PC-3 (cell line): ENCODE measurements around the gene PRDM2.

ENCODE experiments used
- CTCF ChIP-seq: fragments of 300-600 bp; sonication (generic); conservative IDR thresholded peaks from 2 replicates; pipeline ENCODE4 v1.5.1; 2017; ENCODE audit warnings: antibody characterized with exemption, low read depth, mild to moderate bottlenecking, low read length
- EZH2 ChIP-seq: fragments of 300-600 bp; sonication (generic); IDR thresholded peaks from one replicate; pipeline ENCODE4 v1.6.1; 2017; ENCODE audit warnings: antibody characterized with exemption, mild to moderate bottlenecking, low read length; ENCODE audit not compliant: unreplicated experiment
- EZH2phosphoT487 ChIP-seq: fragments of 300-600 bp; sonication (generic); IDR thresholded peaks from 2 replicates; pipeline ENCODE4 v1.6.1; 2018; ENCODE audit warnings: mild to moderate bottlenecking, antibody characterized with exemption, low read length, borderline replicate concordance

- TF ChIP-seq EZH2 (no peak), CTCF (no peak), EZH2phosphoT487 (no peak)
These were observed 48.7 kb upstream of the PRDM2 start for GRCh38 chr1:13651279-13651678.
